Astrocyte of the spinal cord (primary cell): ENCODE results near the gene PIP4K2A.
A peak's percentile ranks its signal among the peaks of the same experiment; 100 is the strongest.

Experiments used
- DNase-seq: peaks from one replicate; pipeline ENCODE4 v3.0.0; 2011; ENCODE audit warnings: low read depth, low spot score
- H3K4me3 ChIP-seq: 2 replicates; pipeline ENCODE4 v1.5.1; 2011; ENCODE audit warnings: low read depth, mild to moderate bottlenecking, low read length, moderate library complexity
- CTCF ChIP-seq: IDR thresholded peaks from 2 replicates; pipeline ENCODE4 v1.5.1; 2012; ENCODE audit warnings: low read depth, mild to moderate bottlenecking, low read length, inconsistent platforms
- in situ Hi-C: cut with HindIII; loops from 2 replicates; pipeline ENCODE4 v1.10.0; 2017; ENCODE audit warnings: low sequenced_read_pairs

The PIP4K2A gene

GRCh38 chr10:22681783-22682183 is 32.6 kb downstream of the PIP4K2A start:
- TF ChIP-seq CTCF, result no peak
- in situ Hi-C loops, result no loop called here

GRCh38 chr10:22681301-22681700 is 33.1 kb downstream of the PIP4K2A start:
- no peak for TF ChIP-seq CTCF
- no peak for DNase-seq
- in situ Hi-C loops, result no loop called here
- no peak overlapping the region for H3K4me3 ChIP-seq

More at GRCh38 chr10:22681783-22682183, 32.6 kb downstream of the PIP4K2A start:
- H3K4me3 ChIP-seq, result no peak overlapping the region
- peak; percentile 77 for DNase-seq

GRCh38 chr10:22679608-22680007 is 34.8 kb downstream of the PIP4K2A start:
- no peak overlapping the region for H3K4me3 ChIP-seq
- in situ Hi-C loops, result no loop called here
- no peak for TF ChIP-seq CTCF
- DNase-seq, result no peak

GRCh38 chr10:22677333-22677732 is 37.0 kb downstream of the PIP4K2A start:
- H3K4me3 ChIP-seq, result no peak overlapping the region
- DNase-seq, result no peak
- TF ChIP-seq CTCF, result no peak
- in situ Hi-C loops, result no loop called here

GRCh38 chr10:22676435-22676834 is 37.9 kb downstream of the PIP4K2A start:
- DNase-seq, result no peak
- no peak for TF ChIP-seq CTCF
- no peak overlapping the region for H3K4me3 ChIP-seq
- in situ Hi-C loops, result no loop called here

GRCh38 chr10:22674573-22674930 is 39.8 kb downstream of the PIP4K2A start:
- no peak for DNase-seq
- no peak overlapping the region for H3K4me3 ChIP-seq
- TF ChIP-seq CTCF, result no peak
- in situ Hi-C loops, result no loop called here
